Thoracic aorta (tissue), 2 donors: Measurements from ENCODE around the gene SUSD4. TPM values are rescaled to one million over a fixed set of nuclear protein-coding genes. Genes with fewer than 3 reads are reported as not detected.

Experiments used
- ATAC-seq: fragments of 150-250 bp; one replicate; pipeline ENCODE4 v1.8.0; 2017; ENCODE audit warnings: low read depth; ENCODE audit not compliant: insufficient number of reproducible peaks, low FRiP score
- DNase-seq: peaks from one replicate; pipeline ENCODE4 v3.0.0-alpha.2; 2020; ENCODE audit warnings: low spot score
- H3K27ac ChIP-seq, 2 donors: fragments of 200-600 bp; sonication (generic); 1 replicate in 1 of 2; 2 replicates in 1 of 2; pipeline ENCODE4 v1.5.1; 2016; ENCODE audit warnings: mild to moderate bottlenecking in 2 of 2, moderate library complexity in 2 of 2
- H3K27me3 ChIP-seq: fragments of 200-600 bp; sonication (generic); replicated peaks from 2 replicates; pipeline ENCODE4 v1.6.0; 2016; ENCODE audit warnings: mild to moderate bottlenecking; ENCODE audit not compliant: insufficient read depth
- H3K36me3 ChIP-seq: fragments of 200-600 bp; sonication (generic); one replicate; pipeline ENCODE4 v1.5.1; 2016
- H3K4me1 ChIP-seq, 2 donors: fragments of 200-600 bp; sonication (generic); 1 replicate in 1 of 2; 2 replicates in 1 of 2; pipeline versions ENCODE4 v1.5.1 to v1.6.0; 2016; ENCODE audit warnings: low read depth in 2 of 2, mild to moderate bottlenecking in 1 of 2; ENCODE audit not compliant: control insufficient read depth in 1 of 2
- H3K4me3 ChIP-seq: fragments of 200-600 bp; sonication (generic); 2 replicates; pipeline ENCODE4 v1.5.1; 2016; ENCODE audit warnings: mild to moderate bottlenecking
- H3K9me3 ChIP-seq: fragments of 200-600 bp; sonication (generic); 2 replicates; pipeline ENCODE4 v1.5.1; 2016
- CTCF ChIP-seq: fragments of 200-600 bp; sonication (generic); IDR thresholded peaks from one replicate; pipeline ENCODE4 v1.5.1; 2019; ENCODE audit warnings: antibody characterized with exemption
- total RNA-seq, 2 donors: library from RNA; depleted of rRNA; stranded (reverse); fragments of >200 nt; gene quantifications; one replicate each; pipeline versions ENCODE4 v1.1.0 to v1.2.3, GENCODE V29; 2016

SUSD4 gene
- total RNA-seq, 2 donors from 2014 or later: 1.6 TPM; not detected in 1

- Histone ChIP-seq H3K27ac (no peak overlapping the region), H3K4me1 (no peaks in the 10 kb centered on the region), H3K9me3 (no peaks in the 10 kb centered on the region), H3K4me3 (no peak overlapping the region), H3K27me3 (peaks cover 3% of the 10 kb centered on the region), H3K36me3 (no peaks in the 10 kb centered on the region)
- DNase-seq (no peak), ATAC-seq (no peak)
- no peak for TF ChIP-seq CTCF
Observed at GRCh38 chr1:223245411-223245810, 118.6 kb downstream of the SUSD4 start.

DNA sequence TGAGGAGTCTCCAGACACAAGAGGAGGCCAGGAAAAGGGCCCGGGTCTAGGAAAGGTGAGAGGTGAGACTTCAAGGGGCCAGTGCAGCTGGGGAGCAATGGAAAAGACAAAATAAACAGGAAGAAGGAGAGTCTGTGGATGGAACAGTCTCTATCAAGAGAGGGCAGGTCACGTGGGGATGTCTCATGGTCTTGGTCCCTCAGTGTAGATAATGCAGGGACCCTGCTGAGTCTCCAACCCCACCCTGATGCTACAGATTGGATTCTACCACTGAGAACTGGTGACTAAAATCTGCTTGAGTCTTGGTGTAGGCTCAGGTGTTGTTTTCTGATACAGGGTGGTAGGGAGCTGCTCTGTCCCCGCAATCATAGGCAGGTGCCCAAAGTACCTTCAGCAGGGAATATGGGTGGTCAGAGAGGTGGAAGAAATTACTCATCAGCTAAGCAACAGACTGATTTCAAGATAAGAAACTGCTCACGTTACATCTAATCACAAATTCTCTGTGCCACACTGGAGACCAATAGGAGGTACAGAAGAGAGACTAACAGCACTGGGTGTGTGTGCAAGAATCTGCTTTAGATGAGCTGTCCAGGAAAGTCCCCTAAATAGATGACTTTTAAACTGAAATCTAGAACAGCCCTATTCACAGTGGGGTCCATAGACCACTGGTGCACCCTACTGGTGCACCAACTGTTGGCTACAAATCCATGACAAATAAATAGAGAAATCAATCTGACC lies 119.4 kb downstream of the SUSD4 start:
- no peak overlapping the region for H3K4me3 ChIP-seq

GRCh38 chr1:223243441-223244050 lies 120.4 kb downstream of the SUSD4 start:
- Histone ChIP-seq H3K4me1 (no peaks in the 10 kb centered on the region), H3K27me3 (peaks cover 3% of the 10 kb centered on the region), H3K9me3 (no peaks in the 10 kb centered on the region), H3K4me3 (no peak overlapping the region), H3K36me3 (no peaks in the 10 kb centered on the region), H3K27ac (no peak overlapping the region)
- TF ChIP-seq CTCF: no peak
- no peak for ATAC-seq
- no peak for DNase-seq

More for the DNA sequence above, 119.4 kb downstream of the SUSD4 start:
- no peaks in the 10 kb centered on the region for H3K9me3 ChIP-seq
- H3K4me1 ChIP-seq: no peaks in the 10 kb centered on the region
- H3K27ac ChIP-seq: no peak overlapping the region
- ATAC-seq (no peak), DNase-seq (no peak)
- peaks cover 3% of the 10 kb centered on the region for H3K27me3 ChIP-seq
- no peaks in the 10 kb centered on the region for H3K36me3 ChIP-seq
- no peak for TF ChIP-seq CTCF

DNA sequence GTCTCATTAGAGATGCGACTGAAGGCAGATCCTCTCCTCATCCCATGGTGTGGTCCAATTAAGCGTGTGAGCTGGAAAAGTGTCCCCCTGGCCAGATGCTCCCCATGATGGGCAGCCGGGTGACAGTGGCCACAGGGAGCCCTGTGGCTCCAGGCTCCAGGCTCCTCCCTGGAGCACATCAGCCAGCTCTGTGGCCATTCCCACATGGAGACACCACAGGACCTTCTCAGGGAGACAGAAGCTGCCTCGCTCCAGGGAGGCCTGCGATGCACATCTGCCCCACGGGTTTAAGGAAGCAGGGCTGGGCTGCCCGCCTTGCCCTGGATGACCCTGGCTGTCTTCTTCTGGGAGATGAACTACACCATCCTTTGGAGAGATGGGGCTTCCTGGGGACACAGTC lies 121.0 kb downstream of the SUSD4 start:
- Histone ChIP-seq H3K36me3 (no peaks in the 10 kb centered on the region), H3K27me3 (peaks cover 3% of the 10 kb centered on the region), H3K27ac (no peak overlapping the region), H3K9me3 (peaks cover 1% of the 10 kb centered on the region), H3K4me1 (no peaks in the 10 kb centered on the region), H3K4me3 (no peak overlapping the region)
- no peak for TF ChIP-seq CTCF
- ATAC-seq (no peak), DNase-seq (no peak)

DNA sequence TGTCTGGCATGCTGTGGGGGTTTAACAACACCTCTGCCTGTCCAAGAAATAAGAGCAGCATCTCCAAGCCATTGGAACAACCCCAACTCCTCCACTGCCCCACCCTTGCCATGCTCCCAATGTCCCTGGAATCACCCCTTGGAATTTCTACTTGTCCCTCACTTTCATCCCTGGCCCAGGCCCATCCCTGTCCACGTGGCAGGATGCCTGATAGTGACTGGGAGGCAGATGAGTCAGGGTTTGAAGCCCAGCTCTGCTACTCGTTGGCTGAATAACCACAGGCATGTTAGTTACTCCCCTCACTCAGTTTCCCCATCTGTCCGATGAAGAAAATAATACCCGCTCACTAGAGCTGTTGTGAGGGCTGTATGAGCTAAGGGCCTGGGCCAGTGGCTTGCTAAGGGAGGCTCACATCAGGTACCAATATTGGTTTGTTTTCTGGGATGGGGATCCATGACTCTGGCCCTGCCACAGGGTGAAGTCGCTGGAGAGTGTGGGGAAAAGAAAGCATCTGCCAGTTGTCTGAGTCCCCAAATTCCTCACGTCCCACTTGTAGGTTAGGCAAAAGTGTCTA lies 121.5 kb downstream of the SUSD4 start:
- Histone ChIP-seq H3K9me3 (peaks cover 3% of the 10 kb centered on the region), H3K27ac (no peak overlapping the region), H3K27me3 (peaks cover 3% of the 10 kb centered on the region), H3K4me1 (no peaks in the 10 kb centered on the region), H3K36me3 (no peaks in the 10 kb centered on the region), H3K4me3 (no peak overlapping the region)
- TF ChIP-seq CTCF: no peak
- DNase-seq (no peak), ATAC-seq (no peak)
